Fibroblast of lung (primary cell): ENCODE results near the gene EYS.

Experiments used
- CTCF ChIP-seq, 2 donors: IDR thresholded peaks in 1 of 2; conservative IDR thresholded peaks in 1 of 2; 1 replicate in 1 of 2; 2 replicates in 1 of 2; pipeline ENCODE4 v1.5.1; 2011 to 2012; ENCODE audit warnings: low read length in 2 of 2, control low read depth in 1 of 2, inconsistent platforms in 1 of 2, low read depth in 1 of 2, mild to moderate bottlenecking in 1 of 2
- EZH2 ChIP-seq: IDR thresholded peaks from 2 replicates; pipeline ENCODE4 v1.5.1; 2012; ENCODE audit warnings: low read length, control low read depth, mild to moderate bottlenecking; ENCODE audit errors: missing control alignments

DNA sequence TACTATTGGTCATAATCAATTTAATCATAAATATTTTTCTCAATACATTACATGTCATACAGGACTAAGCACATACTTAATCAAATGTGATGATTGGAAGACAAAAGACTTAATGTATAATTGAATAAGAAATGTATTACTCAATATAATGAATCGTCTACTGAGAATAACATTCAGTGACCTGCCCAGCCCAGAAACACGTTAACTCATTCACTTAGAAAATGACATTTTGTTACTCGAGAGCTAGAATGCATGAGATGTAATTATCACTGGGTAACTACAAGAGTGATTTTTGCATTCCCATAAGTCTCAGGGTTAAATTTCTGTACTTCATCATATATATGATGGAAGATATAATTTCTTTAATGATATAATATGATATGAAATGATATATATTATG, 444.8 kb downstream of the EYS start:
- TF ChIP-seq CTCF (conservative IDR thresholded peaks at IDR 0.05 in 1 of 2, IDR thresholded peaks at IDR 0.05 in 1 of 2; ENCODE audit: low read depth in 1 of 2, low read length in 2 of 2) (no peak), EZH2 (no peak)
